Activated B cell treated with CpG ODN at 0.5 μM for 24 hours (primary cell): ENCODE results near the gene LMTK3. TPM values are rescaled to one million over a fixed set of nuclear protein-coding genes. Genes with fewer than 3 reads are reported as not detected.
A peak's percentile ranks its signal among the peaks of the same experiment; 100 is the strongest.

Source experiments
- ATAC-seq: fragments of 200-7000 bp; cut with Tn5 transposase; one replicate; pipeline ENCODE4 v1.10.0; 2021; ENCODE audit warnings: low read depth, mild to moderate bottlenecking, moderate library complexity
- CTCF ChIA-PET: fragments of 350-600 bp; sonication (Branson Sonifier 250); formaldehyde crosslinking; loops from one replicate; lab custom pipeline; 2021; ENCODE audit warnings: antibody characterized with exemption; lab: Charles Lee
- POLR2A ChIA-PET: fragments of 350-600 bp; sonication (Branson Sonifier 250); formaldehyde crosslinking; loops from one replicate; lab custom pipeline; 2021; ENCODE audit warnings: antibody characterized with exemption; lab: Charles Lee
- DNase-seq: peaks from one replicate; pipeline ENCODE4 v3.0.0; 2022
- H3K27ac Mint-ChIP-seq: one replicate; pipeline ENCODE4 v1.8.0; 2020; ENCODE audit warnings: mixed read lengths
- H3K27me3 Mint-ChIP-seq: one replicate; pipeline ENCODE4 v1.8.0; 2021; ENCODE audit warnings: mixed read lengths
- H3K36me3 Mint-ChIP-seq: one replicate; pipeline ENCODE4 v1.8.0; 2021; ENCODE audit warnings: low read depth, mixed read lengths
- H3K4me1 Mint-ChIP-seq: one replicate; pipeline ENCODE4 v1.8.0; 2021; ENCODE audit warnings: mixed read lengths
- H3K4me3 Mint-ChIP-seq: one replicate; pipeline ENCODE4 v1.8.0; 2020; ENCODE audit warnings: mild to moderate bottlenecking, mixed read lengths
- H3K9me3 Mint-ChIP-seq: one replicate; pipeline ENCODE4 v1.8.0; 2020; ENCODE audit warnings: mixed read lengths
- intact Hi-C: fragments of 100-400 bp; cut with micrococcal nuclease; formaldehyde crosslinking; loops from one replicate; pipeline ENCODE4 v1.15.1; 2024
- total RNA-seq: library from RNA; stranded (reverse); gene quantifications from 2 replicates; pipeline ENCODE4 v1.2.3, GENCODE V29; 2022
- TF ChIP-seq, protein P1 (sequence below): fragments of 200-600 bp; IDR thresholded peaks from one replicate; pipeline ENCODE4 v1.8.0; 2022; ENCODE audit warnings: antibody characterized with exemption, mild to moderate bottlenecking

Gene LMTK3
- total RNA-seq, 1 donor from 2014 or later: 0.60 TPM

DNA sequence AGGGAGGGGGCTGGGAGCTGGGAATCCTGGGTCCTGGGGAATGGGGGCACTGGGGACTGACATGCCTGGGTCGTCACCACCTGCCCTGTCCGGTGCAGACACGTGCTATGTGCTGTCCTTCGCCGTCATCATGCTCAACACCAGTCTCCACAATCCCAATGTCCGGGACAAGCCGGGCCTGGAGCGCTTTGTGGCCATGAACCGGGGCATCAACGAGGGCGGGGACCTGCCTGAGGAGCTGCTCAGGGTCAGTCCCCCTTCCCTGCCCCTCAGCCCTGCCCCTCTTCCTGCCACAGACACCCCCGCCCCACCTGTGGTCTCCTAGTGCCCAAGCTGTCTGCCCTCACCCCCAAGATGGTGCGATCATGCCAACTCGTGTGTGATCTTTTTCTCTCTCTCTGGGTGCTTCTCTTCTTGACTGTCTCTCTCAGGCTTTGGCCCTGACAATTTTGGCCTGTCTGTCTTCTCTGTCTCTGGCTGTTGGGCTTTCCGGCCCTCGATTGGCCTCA is 37.5 kb downstream of the LMTK3 start:
- H3K27me3 Mint-ChIP-seq: no peaks in the 10 kb centered on the region
- H3K36me3 Mint-ChIP-seq: peaks cover 71% of the 10 kb centered on the region
- no peak for DNase-seq
- POLR2A ChIA-PET: no interaction called here
- CTCF ChIA-PET: no interaction called here
- no peak for ATAC-seq
- H3K27ac Mint-ChIP-seq: no peak overlapping the region
- peaks cover 15% of the 10 kb centered on the region for H3K4me1 Mint-ChIP-seq
- H3K4me3 Mint-ChIP-seq: no peak overlapping the region
- H3K9me3 Mint-ChIP-seq: no peaks in the 10 kb centered on the region
- intact Hi-C loops: no loop called here
- TF ChIP-seq, protein P1, sequence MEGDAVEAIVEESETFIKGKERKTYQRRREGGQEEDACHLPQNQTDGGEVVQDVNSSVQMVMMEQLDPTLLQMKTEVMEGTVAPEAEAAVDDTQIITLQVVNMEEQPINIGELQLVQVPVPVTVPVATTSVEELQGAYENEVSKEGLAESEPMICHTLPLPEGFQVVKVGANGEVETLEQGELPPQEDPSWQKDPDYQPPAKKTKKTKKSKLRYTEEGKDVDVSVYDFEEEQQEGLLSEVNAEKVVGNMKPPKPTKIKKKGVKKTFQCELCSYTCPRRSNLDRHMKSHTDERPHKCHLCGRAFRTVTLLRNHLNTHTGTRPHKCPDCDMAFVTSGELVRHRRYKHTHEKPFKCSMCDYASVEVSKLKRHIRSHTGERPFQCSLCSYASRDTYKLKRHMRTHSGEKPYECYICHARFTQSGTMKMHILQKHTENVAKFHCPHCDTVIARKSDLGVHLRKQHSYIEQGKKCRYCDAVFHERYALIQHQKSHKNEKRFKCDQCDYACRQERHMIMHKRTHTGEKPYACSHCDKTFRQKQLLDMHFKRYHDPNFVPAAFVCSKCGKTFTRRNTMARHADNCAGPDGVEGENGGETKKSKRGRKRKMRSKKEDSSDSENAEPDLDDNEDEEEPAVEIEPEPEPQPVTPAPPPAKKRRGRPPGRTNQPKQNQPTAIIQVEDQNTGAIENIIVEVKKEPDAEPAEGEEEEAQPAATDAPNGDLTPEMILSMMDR: no peak

DNA sequence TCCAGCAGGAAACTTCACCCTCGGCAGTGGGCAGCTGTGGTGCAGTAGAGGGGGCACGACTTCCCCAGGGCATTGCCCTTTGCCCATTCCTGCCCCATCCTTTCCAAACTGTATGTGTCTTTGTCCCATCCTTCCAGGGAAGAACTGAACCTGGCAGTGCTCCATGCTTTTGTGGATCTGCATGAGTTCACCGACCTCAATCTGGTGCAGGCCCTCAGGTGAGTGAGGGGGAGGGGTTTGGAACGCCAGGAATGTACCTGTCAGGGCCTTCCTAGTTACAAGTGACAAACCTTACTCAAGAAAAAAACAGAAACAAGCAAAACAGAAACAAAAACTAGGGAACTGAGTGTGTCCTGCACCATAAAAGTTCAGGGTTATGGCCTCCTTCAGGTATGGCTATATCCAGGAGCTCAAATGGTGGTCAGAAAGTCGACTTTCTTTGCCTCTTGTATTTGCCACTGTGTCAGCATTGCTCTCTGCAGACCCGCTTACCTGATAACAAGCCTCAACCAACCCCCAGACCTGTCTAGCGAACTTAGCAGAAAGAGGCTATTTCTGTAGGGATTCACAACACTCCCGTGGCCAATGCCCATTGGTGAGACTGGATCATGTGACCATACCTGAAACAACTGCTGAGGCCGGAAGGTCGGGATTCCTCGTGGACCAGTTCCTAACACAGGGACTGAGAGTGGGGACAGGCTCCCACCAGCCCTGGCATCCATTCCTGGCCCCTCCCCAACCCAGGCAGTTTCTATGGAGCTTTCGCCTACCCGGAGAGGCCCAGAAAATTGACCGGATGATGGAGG is 38.3 kb downstream of the LMTK3 start:
- no peak for DNase-seq

DNA sequence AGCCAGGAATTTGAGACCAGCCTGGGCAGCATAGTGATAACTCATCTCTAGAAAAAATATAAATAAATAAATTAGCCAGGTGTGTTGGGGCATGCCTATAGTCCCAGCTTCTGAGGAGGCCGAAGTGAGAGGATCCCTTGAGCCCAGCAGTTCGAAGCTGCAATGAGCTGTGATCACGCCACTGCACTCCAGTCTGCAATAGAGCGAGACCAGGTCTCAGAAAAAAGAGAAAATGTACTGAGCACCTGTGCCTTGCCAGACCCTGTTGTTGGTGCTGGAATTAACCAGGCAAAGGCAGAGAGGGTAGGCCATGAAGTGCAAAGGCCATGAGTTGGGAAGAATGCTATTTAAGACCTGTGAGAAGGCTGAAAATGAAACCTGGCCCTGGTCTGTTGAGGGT is 39.8 kb downstream of the LMTK3 start:
- H3K27ac Mint-ChIP-seq: no peak overlapping the region
- H3K27me3 Mint-ChIP-seq: no peaks in the 10 kb centered on the region
- H3K36me3 Mint-ChIP-seq: peaks cover 61% of the 10 kb centered on the region
- ChIA-PET CTCF (no interaction called here), POLR2A (no interaction called here)
- TF ChIP-seq, protein P1: no peak
- no peak overlapping the region for H3K4me3 Mint-ChIP-seq
- H3K4me1 Mint-ChIP-seq: peaks cover 27% of the 10 kb centered on the region
- intact Hi-C loops: no loop called here
- DNase-seq: no peak
- no peaks in the 10 kb centered on the region for H3K9me3 Mint-ChIP-seq
- ATAC-seq: no peak

More for the DNA sequence above, 38.3 kb downstream of the LMTK3 start:
- no peaks in the 10 kb centered on the region for H3K9me3 Mint-ChIP-seq
- intact Hi-C loops: no loop called here
- peaks cover 22% of the 10 kb centered on the region for H3K4me1 Mint-ChIP-seq
- no peaks in the 10 kb centered on the region for H3K27me3 Mint-ChIP-seq
- ChIA-PET CTCF (no interaction called here), POLR2A (interaction anchor here (1.3 kb wide), 1 partner anchor 14 kb away, joined by 3 read pairs; no protein-coding TSS in a partner anchor)
- TF ChIP-seq, protein P1: no peak
- H3K4me3 Mint-ChIP-seq: no peak overlapping the region
- H3K27ac Mint-ChIP-seq: no peak overlapping the region
- ATAC-seq: no peak
- peaks cover 68% of the 10 kb centered on the region for H3K36me3 Mint-ChIP-seq

DNA sequence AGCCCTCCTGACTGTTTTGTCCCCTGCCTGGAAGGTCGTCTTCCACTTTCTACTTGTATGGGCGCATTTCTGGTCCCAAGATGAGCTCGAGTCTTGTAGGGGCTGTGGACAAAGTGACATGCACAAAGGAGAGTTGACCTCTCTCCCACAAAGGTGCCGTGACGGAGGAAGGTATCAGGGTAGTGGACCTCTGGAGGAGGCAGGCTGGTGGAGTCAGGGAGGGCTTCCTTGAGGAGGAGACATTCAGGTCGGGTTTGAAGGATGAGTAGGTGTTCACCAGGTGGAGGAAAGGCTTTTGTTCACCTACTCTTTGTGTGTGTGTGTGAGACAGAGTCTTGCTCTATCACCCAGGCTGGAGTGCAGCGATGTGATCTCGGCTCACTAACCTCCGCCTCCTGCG is 40.8 kb downstream of the LMTK3 start:
- DNase-seq (no peak), ATAC-seq (no peak)
- no peak overlapping the region for H3K27ac Mint-ChIP-seq
- intact Hi-C loops: no loop called here
- no peaks in the 10 kb centered on the region for H3K9me3 Mint-ChIP-seq
- H3K27me3 Mint-ChIP-seq: no peaks in the 10 kb centered on the region
- TF ChIP-seq, protein P1: no peak
- POLR2A ChIA-PET: interaction anchor here (0.6 to 1.5 kb wide), 3 partner anchors 9 to 146 kb away, joined by 4 to 6 read pairs (median 4); no protein-coding TSS in a partner anchor
- H3K4me3 Mint-ChIP-seq: peak overlapping the region; percentile 90
- peaks cover 54% of the 10 kb centered on the region for H3K36me3 Mint-ChIP-seq
- CTCF ChIA-PET: interaction anchor here (1.5 kb wide), 1 partner anchor 19 kb away, joined by 9 read pairs; no protein-coding TSS in a partner anchor
- H3K4me1 Mint-ChIP-seq: peaks cover 27% of the 10 kb centered on the region
